ENCODE measurements around the gene HEYL.

GRCh38 chr1:39647247-39647646, 7.8 kb upstream of the HEYL start:
- TF ChIP-seq CTCF (IDR thresholded peaks at IDR 0.05; ENCODE audit: low read depth, low read length, poor library complexity, severe bottlenecking) (no peak), EZH2phosphoT487 (IDR thresholded peaks at IDR 0.05; ENCODE audit: borderline replicate concordance, low read length) (no peak)
